IMR-90 (cell line): Measurements from ENCODE around the gene SVEP1. TPM values are rescaled to one million over a fixed set of nuclear protein-coding genes. Genes with fewer than 3 reads are reported as not detected.

Experiments
- ATAC-seq: fragments of 200-7000 bp; cut with Tn5 transposase; 2 replicates; pipeline ENCODE4 v1.9.1; 2020; ENCODE audit warnings: low read depth, mild to moderate bottlenecking, moderate library complexity
- BruUV-seq: library from RNA; stranded (reverse); fragments of 400-500 nt; replicated peaks from 2 replicates; lab custom pipeline; 2021; lab: Mats Ljungman, UMichigan
- CTCF ChIA-PET: fragments of 300-600 bp; formaldehyde crosslinking; extraction: SDS; loops from one replicate; lab custom pipeline; 2021; ENCODE audit warnings: antibody characterized with exemption; lab: Yijun Ruan, JAX
- POLR2A ChIA-PET: fragments of 300-600 bp; sonication (Branson Sonifier 250); formaldehyde crosslinking; loops from one replicate; lab custom pipeline; 2022; ENCODE audit warnings: antibody characterized with exemption; ENCODE audit not compliant: unreplicated experiment; lab: Charles Lee
- DNase-seq: peaks from one replicate; pipeline ENCODE4 v3.0.0; 2013
- H2AFZ ChIP-seq: replicated peaks from 2 replicates; pipeline ENCODE3; 2013; ENCODE audit warnings: low read length, mild to moderate bottlenecking; ENCODE audit not compliant: poor library complexity
- H2AK5ac ChIP-seq: 2 replicates; pipeline ENCODE4 v1.6.1; 2013; ENCODE audit warnings: low read depth, low read length, inconsistent platforms
- H2AK9ac ChIP-seq: replicated peaks from 2 replicates; pipeline ENCODE3; 2013; ENCODE audit warnings: mild to moderate bottlenecking, low read depth, low read length, moderate library complexity; ENCODE audit not compliant: poor library complexity
- H2BK120ac ChIP-seq: 2 replicates; pipeline ENCODE4 v1.6.1; 2013; ENCODE audit warnings: low read depth, low read length, inconsistent platforms
- H2BK15ac ChIP-seq: 3 replicates; pipeline ENCODE4 v1.6.1; 2013; ENCODE audit warnings: low read depth, low read length, inconsistent platforms
- H2BK20ac ChIP-seq: 2 replicates; pipeline ENCODE4 v1.6.1; 2013; ENCODE audit warnings: low read depth, mild to moderate bottlenecking, inconsistent platforms, low read length, moderate library complexity
- H2BK5ac ChIP-seq: 2 replicates; pipeline ENCODE4 v1.6.1; 2013; ENCODE audit warnings: mild to moderate bottlenecking, low read depth, low read length, inconsistent platforms; ENCODE audit not compliant: poor library complexity, severe bottlenecking
- H3K14ac ChIP-seq: replicated peaks from 2 replicates; pipeline ENCODE4 v1.6.1; 2013; ENCODE audit warnings: low read depth, low read length, inconsistent platforms
- H3K18ac ChIP-seq: 2 replicates; pipeline ENCODE4 v1.6.1; 2013; ENCODE audit warnings: low read depth, low read length, control low read depth
- H3K23ac ChIP-seq: 2 replicates; pipeline ENCODE4 v1.6.1; 2013; ENCODE audit warnings: low read depth, low read length, inconsistent platforms
- H3K27ac ChIP-seq: 2 replicates; pipeline ENCODE4 v1.5.1; 2013; ENCODE audit warnings: mild to moderate bottlenecking, control low read depth, low read length; ENCODE audit not compliant: insufficient read depth
- H3K27me3 ChIP-seq: 2 replicates; pipeline ENCODE4 v1.6.1; 2013; ENCODE audit warnings: low read length; ENCODE audit not compliant: control insufficient read depth, insufficient read depth
- H3K36me3 ChIP-seq: 2 replicates; pipeline ENCODE4 v1.6.1; 2013; ENCODE audit warnings: low read length, mixed read lengths; ENCODE audit not compliant: control insufficient read depth, insufficient read depth
- H3K4ac ChIP-seq: 2 replicates; pipeline ENCODE4 v1.6.1; 2013; ENCODE audit warnings: low read depth, low read length, inconsistent platforms
- H3K4me1 ChIP-seq: 2 replicates; pipeline ENCODE4 v1.6.1; 2013; ENCODE audit warnings: low read length, mixed read lengths; ENCODE audit not compliant: control insufficient read depth, insufficient read depth
- H3K4me2 ChIP-seq: 2 replicates; pipeline ENCODE4 v1.6.1; 2013; ENCODE audit warnings: low read depth, mild to moderate bottlenecking, control low read depth, low read length, moderate library complexity
- H3K4me3 ChIP-seq: 2 replicates; pipeline ENCODE4 v1.5.1; 2013; ENCODE audit warnings: low read depth, mild to moderate bottlenecking, control low read depth, low read length, moderate library complexity; ENCODE audit not compliant: insufficient read depth
- H3K56ac ChIP-seq: 2 replicates; pipeline ENCODE4 v1.6.1; 2013; ENCODE audit warnings: low read length, inconsistent platforms; ENCODE audit not compliant: insufficient read depth; ENCODE audit errors: extremely low read depth
- H3K79me1 ChIP-seq, 2 experiments: 2 replicates each; pipeline ENCODE4 v1.6.1; 2013; ENCODE audit warnings: low read length in 2 of 2, inconsistent platforms in 1 of 2, low read depth in 1 of 2
- H3K9ac ChIP-seq: 2 replicates; pipeline ENCODE4 v1.6.1; 2013; ENCODE audit warnings: low read depth, low read length, control low read depth
- H3K9me1 ChIP-seq: 2 replicates; pipeline ENCODE4 v1.6.1; 2013; ENCODE audit warnings: low read length, inconsistent platforms; ENCODE audit not compliant: insufficient read depth
- H3K9me3 ChIP-seq: 2 replicates; pipeline ENCODE4 v1.6.1; 2013; ENCODE audit warnings: low read length; ENCODE audit not compliant: control insufficient read depth, insufficient read depth
- H4K20me1 ChIP-seq: 2 replicates; pipeline ENCODE4 v1.6.1; 2013; ENCODE audit warnings: low read length, inconsistent platforms; ENCODE audit not compliant: insufficient read depth
- H4K5ac ChIP-seq: 2 replicates; pipeline ENCODE4 v1.6.1; 2013; ENCODE audit warnings: mild to moderate bottlenecking, low read depth, low read length, control low read depth
- H4K8ac ChIP-seq, 2 experiments: 2 replicates each; pipeline ENCODE4 v1.6.1; 2013; ENCODE audit warnings: low read depth in 2 of 2, low read length in 2 of 2, control low read depth in 1 of 2, inconsistent platforms in 1 of 2
- H4K91ac ChIP-seq: 2 replicates; pipeline ENCODE4 v1.6.1; 2013; ENCODE audit warnings: low read depth, low read length, inconsistent platforms; ENCODE audit not compliant: insufficient read depth
- BHLHE40 ChIP-seq: fragments of 150-350 bp; IDR thresholded peaks from 2 replicates; pipeline ENCODE4 v1.6.1; 2016; ENCODE audit warnings: mild to moderate bottlenecking, low read depth, low read length
- CEBPB ChIP-seq: IDR thresholded peaks from 2 replicates; pipeline ENCODE4 v1.6.1; 2012; ENCODE audit warnings: low read depth, low read length, improper control_type of control experiment
- CHD1 ChIP-seq: IDR thresholded peaks from 2 replicates; pipeline ENCODE4 v1.6.1; 2012; ENCODE audit warnings: low read depth, low read length, improper control_type of control experiment
- FOS ChIP-seq: fragments of 150-350 bp; IDR thresholded peaks from 2 replicates; pipeline ENCODE4 v1.6.1; 2016; ENCODE audit warnings: low read depth, low read length
- MAFK ChIP-seq: IDR thresholded peaks from 2 replicates; pipeline ENCODE4 v1.6.1; 2012; ENCODE audit warnings: low read depth, low read length, improper control_type of control experiment
- MAZ ChIP-seq: IDR thresholded peaks from 2 replicates; pipeline ENCODE4 v1.6.1; 2012; ENCODE audit warnings: low read depth, mild to moderate bottlenecking, low read length, improper control_type of control experiment, moderate library complexity, borderline replicate concordance
- MXI1 ChIP-seq: IDR thresholded peaks from 2 replicates; pipeline ENCODE4 v1.6.1; 2012; ENCODE audit warnings: low read depth, mild to moderate bottlenecking, low read length, moderate library complexity, borderline replicate concordance
- NFE2L2 ChIP-seq: fragments of 150-350 bp; IDR thresholded peaks from 2 replicates; pipeline ENCODE4 v1.6.1; 2016; ENCODE audit warnings: low read depth, mild to moderate bottlenecking, low read length
- POLR2A ChIP-seq: IDR thresholded peaks from 2 replicates; pipeline ENCODE4 v1.6.1; 2012; ENCODE audit warnings: mild to moderate bottlenecking, low read depth, low read length
- RAD21 ChIP-seq: IDR thresholded peaks from 2 replicates; pipeline ENCODE4 v1.6.1; 2012; ENCODE audit warnings: low read length, improper control_type of control experiment
- RCOR1 ChIP-seq: IDR thresholded peaks from 2 replicates; pipeline ENCODE4 v1.6.1; 2012; ENCODE audit warnings: mild to moderate bottlenecking, low read length, improper control_type of control experiment; ENCODE audit not compliant: insufficient replicate concordance
- RFX5 ChIP-seq: IDR thresholded peaks from 2 replicates; pipeline ENCODE4 v1.8.0; 2012; ENCODE audit warnings: low read depth, mild to moderate bottlenecking, low read length, moderate library complexity
- SMC3 ChIP-seq: fragments of 150-350 bp; IDR thresholded peaks from 2 replicates; pipeline ENCODE4 v1.6.1; 2016; ENCODE audit warnings: low read depth, mild to moderate bottlenecking, antibody characterized with exemption, low read length, moderate library complexity
- WGBS, 2 experiments: methylation state at CpG; one replicate each; pipeline versions ENCODE4 v1.1.5 to v1.1.7; 2013; ENCODE audit warnings: missing lambda C conversion rate in 2 of 2; ENCODE audit not compliant: insufficient read length in 1 of 2; ENCODE audit errors: extremely low coverage in 2 of 2; 5-methylcytosine and 5-hydroxymethylcytosine counted together
- dilution Hi-C: fragments of 300-500 bp; cut with HindIII; formaldehyde crosslinking; loops from one replicate; pipeline ENCODE4 v1.14.3; 2018; ENCODE audit warnings: low sequenced_read_pairs; ENCODE audit not compliant: unreplicated experiment
- in situ Hi-C: fragments of 300-500 bp; cut with MboI; formaldehyde crosslinking; loops from 3 replicates; pipeline ENCODE4 v1.14.3; 2019; ENCODE audit warnings: low sequenced_read_pairs, inconsistent platforms, mixed read lengths
- intact Hi-C: fragments of 100-400 bp; cut with micrococcal nuclease; formaldehyde crosslinking; loops from 2 replicates; pipeline ENCODE4 v1.10.0; 2022
- polyA plus RNA-seq, 3 experiments: library from polyadenylated mRNA; depleted of rRNA; stranded (reverse); fragments of >200 nt; gene quantifications; 2 replicates each; pipeline ENCODE4 v1.2.3, GENCODE V29; 2012; ENCODE audit warnings: low replicate concordance in 1 of 3
- total RNA-seq: library from RNA; depleted of rRNA; stranded (reverse); fragments of >200 nt; gene quantifications from 2 replicates; pipeline ENCODE4 v1.2.3, GENCODE V29; 2012
- TF ChIP-seq, protein P1 (sequence below): fragments of 150-350 bp; IDR thresholded peaks from 2 replicates; pipeline ENCODE4 v1.6.1; 2016; ENCODE audit warnings: low read depth, mild to moderate bottlenecking, low read length, moderate library complexity, borderline replicate concordance
- TF ChIP-seq, protein P2 (sequence below): conservative IDR thresholded peaks from 2 replicates; pipeline ENCODE4 v1.5.1; 2012; ENCODE audit warnings: mild to moderate bottlenecking, low read depth, low read length, improper control_type of control experiment
- TF ChIP-seq, protein P3 (sequence below): fragments of 150-350 bp; IDR thresholded peaks from 2 replicates; pipeline ENCODE4 v1.6.1; 2017; ENCODE audit warnings: mild to moderate bottlenecking, antibody characterized with exemption, low read length, low read depth

Gene SVEP1
- total and polyA plus RNA-seq, 2 of the 4 experiments (the other 2 are of a cell fraction): 4.8 to 16.7 TPM

DNA sequence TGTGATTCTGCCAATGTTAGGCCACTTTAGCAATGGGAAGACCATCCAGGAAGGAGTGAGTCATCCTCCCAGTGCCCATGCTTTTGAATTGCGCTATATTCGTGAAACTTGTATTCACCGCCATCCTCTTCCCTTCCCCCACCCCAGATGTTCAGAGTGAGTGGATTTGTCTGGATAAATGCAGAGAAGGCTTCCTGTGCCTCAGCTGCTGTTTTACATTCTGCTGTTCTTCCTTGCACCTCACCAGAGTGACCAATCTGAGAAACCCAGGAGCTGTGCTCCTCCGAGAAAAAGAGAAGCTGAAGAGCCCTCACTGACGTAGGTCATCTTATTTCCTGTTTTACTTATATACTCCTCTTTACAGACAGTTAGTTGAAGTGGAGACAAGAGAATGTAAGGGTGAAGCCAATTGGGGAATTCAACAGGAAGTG lies 24.6 kb upstream of the SVEP1 start:
- no peak for DNase-seq
- H2BK120ac ChIP-seq: peak overlapping the region; percentile 52; the same call in 1 of the 2 replicates

More for the DNA sequence above, 24.6 kb upstream of the SVEP1 start:
- H2AFZ ChIP-seq: peak overlapping the region; percentile 23
- no TSS peak for BruUV-seq
- ATAC-seq: no peak
- peaks cover 5% of the 10 kb centered on the region; the same call in 1 of the 2 replicates for H3K9me1 ChIP-seq
- 0 out of 2 replicates have a peak overlapping the region, but pooled peaks have one; percentile 48 for H3K4ac ChIP-seq
- peak overlapping the region; percentile 72; the same call in 1 of the 2 replicates for H2BK20ac ChIP-seq
- no peak overlapping the region; the same call in 1 of the 2 replicates for H4K91ac ChIP-seq
- no peak overlapping the region for H3K4me2 ChIP-seq
- H2AK5ac ChIP-seq: peak overlapping the region; percentile 17; the same call in 1 of the 2 replicates
- H3K4me1 ChIP-seq: peaks cover 6% of the 10 kb centered on the region
- H3K23ac ChIP-seq: no peak overlapping the region; the same call in 1 of the 2 replicates
- H2BK15ac ChIP-seq: peak overlapping the region; percentile 53; the same call in 1 of the 3 replicates
- ChIA-PET POLR2A (no interaction called here), CTCF (no interaction called here)
- H4K20me1 ChIP-seq: no peaks in the 10 kb centered on the region
- intact Hi-C loops (no loop called here), in situ Hi-C loops (loop anchor here (25.0 kb wide), 2 partner anchors 317 to 417 kb away; no protein-coding TSS in a partner anchor), dilution Hi-C loops (no loop called here)
- H4K8ac ChIP-seq: no peak overlapping the region
- peaks cover 5% of the 10 kb centered on the region; the same call in 1 of the 2 replicates for H3K9me3 ChIP-seq
- TF ChIP-seq, protein P1, sequence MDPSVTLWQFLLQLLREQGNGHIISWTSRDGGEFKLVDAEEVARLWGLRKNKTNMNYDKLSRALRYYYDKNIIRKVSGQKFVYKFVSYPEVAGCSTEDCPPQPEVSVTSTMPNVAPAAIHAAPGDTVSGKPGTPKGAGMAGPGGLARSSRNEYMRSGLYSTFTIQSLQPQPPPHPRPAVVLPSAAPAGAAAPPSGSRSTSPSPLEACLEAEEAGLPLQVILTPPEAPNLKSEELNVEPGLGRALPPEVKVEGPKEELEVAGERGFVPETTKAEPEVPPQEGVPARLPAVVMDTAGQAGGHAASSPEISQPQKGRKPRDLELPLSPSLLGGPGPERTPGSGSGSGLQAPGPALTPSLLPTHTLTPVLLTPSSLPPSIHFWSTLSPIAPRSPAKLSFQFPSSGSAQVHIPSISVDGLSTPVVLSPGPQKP: no peak
- TF ChIP-seq MAFK: no peak
- TF ChIP-seq MAZ: no peak
- no peak for TF ChIP-seq MXI1
- no peak for TF ChIP-seq CHD1
- TF ChIP-seq NFE2L2: no peak
- no peak for TF ChIP-seq FOS
- TF ChIP-seq RCOR1: no peak
- no peak for TF ChIP-seq BHLHE40
- TF ChIP-seq, protein P2, sequence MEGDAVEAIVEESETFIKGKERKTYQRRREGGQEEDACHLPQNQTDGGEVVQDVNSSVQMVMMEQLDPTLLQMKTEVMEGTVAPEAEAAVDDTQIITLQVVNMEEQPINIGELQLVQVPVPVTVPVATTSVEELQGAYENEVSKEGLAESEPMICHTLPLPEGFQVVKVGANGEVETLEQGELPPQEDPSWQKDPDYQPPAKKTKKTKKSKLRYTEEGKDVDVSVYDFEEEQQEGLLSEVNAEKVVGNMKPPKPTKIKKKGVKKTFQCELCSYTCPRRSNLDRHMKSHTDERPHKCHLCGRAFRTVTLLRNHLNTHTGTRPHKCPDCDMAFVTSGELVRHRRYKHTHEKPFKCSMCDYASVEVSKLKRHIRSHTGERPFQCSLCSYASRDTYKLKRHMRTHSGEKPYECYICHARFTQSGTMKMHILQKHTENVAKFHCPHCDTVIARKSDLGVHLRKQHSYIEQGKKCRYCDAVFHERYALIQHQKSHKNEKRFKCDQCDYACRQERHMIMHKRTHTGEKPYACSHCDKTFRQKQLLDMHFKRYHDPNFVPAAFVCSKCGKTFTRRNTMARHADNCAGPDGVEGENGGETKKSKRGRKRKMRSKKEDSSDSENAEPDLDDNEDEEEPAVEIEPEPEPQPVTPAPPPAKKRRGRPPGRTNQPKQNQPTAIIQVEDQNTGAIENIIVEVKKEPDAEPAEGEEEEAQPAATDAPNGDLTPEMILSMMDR: no peak
- TF ChIP-seq, protein P3, sequence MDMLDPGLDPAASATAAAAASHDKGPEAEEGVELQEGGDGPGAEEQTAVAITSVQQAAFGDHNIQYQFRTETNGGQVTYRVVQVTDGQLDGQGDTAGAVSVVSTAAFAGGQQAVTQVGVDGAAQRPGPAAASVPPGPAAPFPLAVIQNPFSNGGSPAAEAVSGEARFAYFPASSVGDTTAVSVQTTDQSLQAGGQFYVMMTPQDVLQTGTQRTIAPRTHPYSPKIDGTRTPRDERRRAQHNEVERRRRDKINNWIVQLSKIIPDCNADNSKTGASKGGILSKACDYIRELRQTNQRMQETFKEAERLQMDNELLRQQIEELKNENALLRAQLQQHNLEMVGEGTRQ: no peak
- no peak for TF ChIP-seq POLR2A
- TF ChIP-seq RAD21: no peak
- TF ChIP-seq SMC3: no peak
- no peak for TF ChIP-seq CEBPB
- TF ChIP-seq RFX5: no peak
- peak overlapping the region; percentile 2 for H2BK5ac ChIP-seq
- H3K79me1 ChIP-seq: no peaks in the 10 kb centered on the region
- H3K36me3 ChIP-seq: no peaks in the 10 kb centered on the region
- H4K5ac ChIP-seq: no peak overlapping the region
- no peak overlapping the region for H3K56ac ChIP-seq
- H2AK9ac ChIP-seq: peak overlapping the region; percentile 38
- H3K27me3 ChIP-seq: no peaks in the 10 kb centered on the region
- WGBS, 2 experiments: no CpG with 5 or more reads among the region's 5 CpGs
- H3K14ac ChIP-seq: 0 out of 2 replicates have a peak overlapping the region, but pooled peaks have one; percentile 3
- no peak overlapping the region for H3K18ac ChIP-seq
- H3K27ac ChIP-seq: no peak overlapping the region
- H3K4me3 ChIP-seq: no peak overlapping the region
- H3K9ac ChIP-seq: no peak overlapping the region
